ENCODE measurements around the gene GALNT7.

GRCh38 chr4:173212379-173212778 is 43.8 kb downstream of the GALNT7 start:
- no peak for TF ChIP-seq HIVEP1 (CRISPR knock-in tag; IDR thresholded peaks at IDR 0.05)
- TF ChIP-seq ZNF652 (CRISPR knock-in tag; IDR thresholded peaks at IDR 0.05; ENCODE audit: borderline replicate concordance, low read depth) = no peak
- TF ChIP-seq ZNF773 (CRISPR knock-in tag; IDR thresholded peaks at IDR 0.05; ENCODE audit: borderline replicate concordance) = no peak
- TF ChIP-seq, protein P1, sequence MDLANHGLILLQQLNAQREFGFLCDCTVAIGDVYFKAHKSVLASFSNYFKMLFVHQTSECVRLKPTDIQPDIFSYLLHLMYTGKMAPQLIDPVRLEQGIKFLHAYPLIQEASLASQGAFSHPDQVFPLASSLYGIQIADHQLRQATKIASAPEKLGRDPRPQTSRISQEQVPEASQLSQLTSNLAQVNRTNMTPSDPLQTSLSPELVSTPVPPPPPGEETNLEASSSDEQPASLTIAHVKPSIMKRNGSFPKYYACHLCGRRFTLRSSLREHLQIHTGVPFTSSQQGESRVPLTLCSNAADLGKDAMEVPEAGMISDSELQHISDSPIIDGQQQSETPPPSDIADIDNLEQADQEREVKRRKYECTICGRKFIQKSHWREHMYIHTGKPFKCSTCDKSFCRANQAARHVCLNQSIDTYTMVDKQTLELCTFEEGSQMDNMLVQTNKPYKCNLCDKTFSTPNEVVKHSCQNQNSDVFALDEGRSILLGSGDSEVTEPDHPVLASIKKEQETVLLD (CRISPR knock-in tag; IDR thresholded peaks at IDR 0.05; ENCODE audit: low read depth) = no peak
- TF ChIP-seq, protein P2, sequence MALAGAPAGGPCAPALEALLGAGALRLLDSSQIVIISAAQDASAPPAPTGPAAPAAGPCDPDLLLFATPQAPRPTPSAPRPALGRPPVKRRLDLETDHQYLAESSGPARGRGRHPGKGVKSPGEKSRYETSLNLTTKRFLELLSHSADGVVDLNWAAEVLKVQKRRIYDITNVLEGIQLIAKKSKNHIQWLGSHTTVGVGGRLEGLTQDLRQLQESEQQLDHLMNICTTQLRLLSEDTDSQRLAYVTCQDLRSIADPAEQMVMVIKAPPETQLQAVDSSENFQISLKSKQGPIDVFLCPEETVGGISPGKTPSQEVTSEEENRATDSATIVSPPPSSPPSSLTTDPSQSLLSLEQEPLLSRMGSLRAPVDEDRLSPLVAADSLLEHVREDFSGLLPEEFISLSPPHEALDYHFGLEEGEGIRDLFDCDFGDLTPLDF (CRISPR knock-in tag; IDR thresholded peaks at IDR 0.05) = no peak
- TF ChIP-seq SMARCC2 (IDR thresholded peaks at IDR 0.05) = no peak
- no peak for TF ChIP-seq ZNF205 (CRISPR knock-in tag; IDR thresholded peaks at IDR 0.05)

Data from HepG2 (cell line).